IMR-90 (cell line): ENCODE measurements around the gene EMCN. TPM values are rescaled to one million over a fixed set of nuclear protein-coding genes. Genes with fewer than 3 reads are reported as not detected.

Experiments used
- ATAC-seq: fragments of 200-7000 bp; cut with Tn5 transposase; 2 replicates; pipeline ENCODE4 v1.9.1; 2020; ENCODE audit warnings: low read depth, mild to moderate bottlenecking, moderate library complexity
- BruUV-seq: library from RNA; stranded (reverse); fragments of 400-500 nt; replicated peaks from 2 replicates; lab custom pipeline; 2021; lab: Mats Ljungman, UMichigan
- CTCF ChIA-PET: fragments of 300-600 bp; formaldehyde crosslinking; extraction: SDS; loops from one replicate; lab custom pipeline; 2021; ENCODE audit warnings: antibody characterized with exemption; lab: Yijun Ruan, JAX
- POLR2A ChIA-PET: fragments of 300-600 bp; sonication (Branson Sonifier 250); formaldehyde crosslinking; loops from one replicate; lab custom pipeline; 2022; ENCODE audit warnings: antibody characterized with exemption; ENCODE audit not compliant: unreplicated experiment; lab: Charles Lee
- DNase-seq: peaks from one replicate; pipeline ENCODE4 v3.0.0; 2013
- H2AFZ ChIP-seq: replicated peaks from 2 replicates; pipeline ENCODE3; 2013; ENCODE audit warnings: low read length, mild to moderate bottlenecking; ENCODE audit not compliant: poor library complexity
- H2AK5ac ChIP-seq: 2 replicates; pipeline ENCODE4 v1.6.1; 2013; ENCODE audit warnings: low read depth, low read length, inconsistent platforms
- H2AK9ac ChIP-seq: replicated peaks from 2 replicates; pipeline ENCODE3; 2013; ENCODE audit warnings: mild to moderate bottlenecking, low read depth, low read length, moderate library complexity; ENCODE audit not compliant: poor library complexity
- H2BK120ac ChIP-seq: 2 replicates; pipeline ENCODE4 v1.6.1; 2013; ENCODE audit warnings: low read depth, low read length, inconsistent platforms
- H2BK15ac ChIP-seq: 3 replicates; pipeline ENCODE4 v1.6.1; 2013; ENCODE audit warnings: low read depth, low read length, inconsistent platforms
- H2BK20ac ChIP-seq: 2 replicates; pipeline ENCODE4 v1.6.1; 2013; ENCODE audit warnings: low read depth, mild to moderate bottlenecking, inconsistent platforms, low read length, moderate library complexity
- H2BK5ac ChIP-seq: 2 replicates; pipeline ENCODE4 v1.6.1; 2013; ENCODE audit warnings: mild to moderate bottlenecking, low read depth, low read length, inconsistent platforms; ENCODE audit not compliant: poor library complexity, severe bottlenecking
- H3K14ac ChIP-seq: replicated peaks from 2 replicates; pipeline ENCODE4 v1.6.1; 2013; ENCODE audit warnings: low read depth, low read length, inconsistent platforms
- H3K18ac ChIP-seq: 2 replicates; pipeline ENCODE4 v1.6.1; 2013; ENCODE audit warnings: low read depth, low read length, control low read depth
- H3K23ac ChIP-seq: 2 replicates; pipeline ENCODE4 v1.6.1; 2013; ENCODE audit warnings: low read depth, low read length, inconsistent platforms
- H3K27ac ChIP-seq: 2 replicates; pipeline ENCODE4 v1.5.1; 2013; ENCODE audit warnings: mild to moderate bottlenecking, control low read depth, low read length; ENCODE audit not compliant: insufficient read depth
- H3K27me3 ChIP-seq: 2 replicates; pipeline ENCODE4 v1.6.1; 2013; ENCODE audit warnings: low read length; ENCODE audit not compliant: control insufficient read depth, insufficient read depth
- H3K36me3 ChIP-seq: 2 replicates; pipeline ENCODE4 v1.6.1; 2013; ENCODE audit warnings: low read length, mixed read lengths; ENCODE audit not compliant: control insufficient read depth, insufficient read depth
- H3K4ac ChIP-seq: 2 replicates; pipeline ENCODE4 v1.6.1; 2013; ENCODE audit warnings: low read depth, low read length, inconsistent platforms
- H3K4me1 ChIP-seq: 2 replicates; pipeline ENCODE4 v1.6.1; 2013; ENCODE audit warnings: low read length, mixed read lengths; ENCODE audit not compliant: control insufficient read depth, insufficient read depth
- H3K4me2 ChIP-seq: 2 replicates; pipeline ENCODE4 v1.6.1; 2013; ENCODE audit warnings: low read depth, mild to moderate bottlenecking, control low read depth, low read length, moderate library complexity
- H3K4me3 ChIP-seq: 2 replicates; pipeline ENCODE4 v1.5.1; 2013; ENCODE audit warnings: low read depth, mild to moderate bottlenecking, control low read depth, low read length, moderate library complexity; ENCODE audit not compliant: insufficient read depth
- H3K56ac ChIP-seq: 2 replicates; pipeline ENCODE4 v1.6.1; 2013; ENCODE audit warnings: low read length, inconsistent platforms; ENCODE audit not compliant: insufficient read depth; ENCODE audit errors: extremely low read depth
- H3K79me1 ChIP-seq, 2 experiments: 2 replicates each; pipeline ENCODE4 v1.6.1; 2013; ENCODE audit warnings: low read length in 2 of 2, inconsistent platforms in 1 of 2, low read depth in 1 of 2
- H3K9ac ChIP-seq: 2 replicates; pipeline ENCODE4 v1.6.1; 2013; ENCODE audit warnings: low read depth, low read length, control low read depth
- H3K9me1 ChIP-seq: 2 replicates; pipeline ENCODE4 v1.6.1; 2013; ENCODE audit warnings: low read length, inconsistent platforms; ENCODE audit not compliant: insufficient read depth
- H3K9me3 ChIP-seq: 2 replicates; pipeline ENCODE4 v1.6.1; 2013; ENCODE audit warnings: low read length; ENCODE audit not compliant: control insufficient read depth, insufficient read depth
- H4K20me1 ChIP-seq: 2 replicates; pipeline ENCODE4 v1.6.1; 2013; ENCODE audit warnings: low read length, inconsistent platforms; ENCODE audit not compliant: insufficient read depth
- H4K5ac ChIP-seq: 2 replicates; pipeline ENCODE4 v1.6.1; 2013; ENCODE audit warnings: mild to moderate bottlenecking, low read depth, low read length, control low read depth
- H4K8ac ChIP-seq, 2 experiments: 2 replicates each; pipeline ENCODE4 v1.6.1; 2013; ENCODE audit warnings: low read depth in 2 of 2, low read length in 2 of 2, control low read depth in 1 of 2, inconsistent platforms in 1 of 2
- H4K91ac ChIP-seq: 2 replicates; pipeline ENCODE4 v1.6.1; 2013; ENCODE audit warnings: low read depth, low read length, inconsistent platforms; ENCODE audit not compliant: insufficient read depth
- MAFK ChIP-seq: IDR thresholded peaks from 2 replicates; pipeline ENCODE4 v1.6.1; 2012; ENCODE audit warnings: low read depth, low read length, improper control_type of control experiment
- MAZ ChIP-seq: IDR thresholded peaks from 2 replicates; pipeline ENCODE4 v1.6.1; 2012; ENCODE audit warnings: low read depth, mild to moderate bottlenecking, low read length, improper control_type of control experiment, moderate library complexity, borderline replicate concordance
- POLR2A ChIP-seq: IDR thresholded peaks from 2 replicates; pipeline ENCODE4 v1.6.1; 2012; ENCODE audit warnings: mild to moderate bottlenecking, low read depth, low read length
- RCOR1 ChIP-seq: IDR thresholded peaks from 2 replicates; pipeline ENCODE4 v1.6.1; 2012; ENCODE audit warnings: mild to moderate bottlenecking, low read length, improper control_type of control experiment; ENCODE audit not compliant: insufficient replicate concordance
- SMC3 ChIP-seq: fragments of 150-350 bp; IDR thresholded peaks from 2 replicates; pipeline ENCODE4 v1.6.1; 2016; ENCODE audit warnings: low read depth, mild to moderate bottlenecking, antibody characterized with exemption, low read length, moderate library complexity
- USF2 ChIP-seq: fragments of 150-350 bp; IDR thresholded peaks from 2 replicates; pipeline ENCODE4 v1.6.1; 2017; ENCODE audit warnings: mild to moderate bottlenecking, antibody characterized with exemption, low read length, low read depth
- WGBS, 2 experiments: methylation state at CpG; one replicate each; pipeline versions ENCODE4 v1.1.5 to v1.1.7; 2013; ENCODE audit warnings: missing lambda C conversion rate in 2 of 2; ENCODE audit not compliant: insufficient read length in 1 of 2; ENCODE audit errors: extremely low coverage in 2 of 2; 5-methylcytosine and 5-hydroxymethylcytosine counted together
- dilution Hi-C: fragments of 300-500 bp; cut with HindIII; formaldehyde crosslinking; loops from one replicate; pipeline ENCODE4 v1.14.3; 2018; ENCODE audit warnings: low sequenced_read_pairs; ENCODE audit not compliant: unreplicated experiment
- in situ Hi-C: fragments of 300-500 bp; cut with MboI; formaldehyde crosslinking; loops from 3 replicates; pipeline ENCODE4 v1.14.3; 2019; ENCODE audit warnings: low sequenced_read_pairs, inconsistent platforms, mixed read lengths
- intact Hi-C: fragments of 100-400 bp; cut with micrococcal nuclease; formaldehyde crosslinking; loops from 2 replicates; pipeline ENCODE4 v1.10.0; 2022
- polyA plus RNA-seq, 3 experiments: library from polyadenylated mRNA; depleted of rRNA; stranded (reverse); fragments of >200 nt; gene quantifications; 2 replicates each; pipeline ENCODE4 v1.2.3, GENCODE V29; 2012; ENCODE audit warnings: low replicate concordance in 1 of 3
- total RNA-seq: library from RNA; depleted of rRNA; stranded (reverse); fragments of >200 nt; gene quantifications from 2 replicates; pipeline ENCODE4 v1.2.3, GENCODE V29; 2012
- TF ChIP-seq, protein P1 (sequence below): conservative IDR thresholded peaks from 2 replicates; pipeline ENCODE4 v1.5.1; 2012; ENCODE audit warnings: mild to moderate bottlenecking, low read depth, low read length, improper control_type of control experiment
- TF ChIP-seq, protein P2 (sequence below): fragments of 150-350 bp; IDR thresholded peaks from 2 replicates; pipeline ENCODE4 v1.6.1; 2016; ENCODE audit warnings: low read depth, mild to moderate bottlenecking, low read length, moderate library complexity, borderline replicate concordance

The EMCN gene
- total and polyA plus RNA-seq, 2 of the 4 experiments (the other 2 are of a cell fraction), result not detected

DNA sequence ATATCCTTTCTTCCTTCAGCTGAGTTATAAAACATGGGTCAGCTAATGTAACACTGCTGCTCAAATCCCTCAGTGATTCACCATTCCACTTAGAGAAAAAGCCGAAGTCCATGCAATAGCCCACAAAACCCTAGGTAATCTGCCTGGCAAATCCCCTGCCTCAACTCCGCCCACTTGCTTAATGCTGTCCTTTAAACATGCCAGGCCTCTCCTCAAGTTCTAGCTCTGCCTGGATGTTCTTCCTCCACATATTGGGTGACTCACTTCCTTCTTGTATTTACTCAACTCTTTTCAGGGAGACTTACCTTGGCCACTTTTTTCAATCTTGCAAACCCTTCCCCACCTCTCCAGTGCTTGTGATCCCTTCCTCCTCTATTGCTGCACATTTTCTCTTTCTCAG is 89.8 kb downstream of the EMCN start:
- no CpG with 5 or more reads among the region's 2 CpGs for WGBS, 2 experiments
- no peak overlapping the region for H2BK5ac ChIP-seq
- no peaks in the 10 kb centered on the region for H3K4me1 ChIP-seq
- TF ChIP-seq MAFK (no peak), USF2 (no peak), RCOR1 (no peak), POLR2A (no peak), SMC3 (no peak), MAZ (no peak)
- TF ChIP-seq, protein P1, sequence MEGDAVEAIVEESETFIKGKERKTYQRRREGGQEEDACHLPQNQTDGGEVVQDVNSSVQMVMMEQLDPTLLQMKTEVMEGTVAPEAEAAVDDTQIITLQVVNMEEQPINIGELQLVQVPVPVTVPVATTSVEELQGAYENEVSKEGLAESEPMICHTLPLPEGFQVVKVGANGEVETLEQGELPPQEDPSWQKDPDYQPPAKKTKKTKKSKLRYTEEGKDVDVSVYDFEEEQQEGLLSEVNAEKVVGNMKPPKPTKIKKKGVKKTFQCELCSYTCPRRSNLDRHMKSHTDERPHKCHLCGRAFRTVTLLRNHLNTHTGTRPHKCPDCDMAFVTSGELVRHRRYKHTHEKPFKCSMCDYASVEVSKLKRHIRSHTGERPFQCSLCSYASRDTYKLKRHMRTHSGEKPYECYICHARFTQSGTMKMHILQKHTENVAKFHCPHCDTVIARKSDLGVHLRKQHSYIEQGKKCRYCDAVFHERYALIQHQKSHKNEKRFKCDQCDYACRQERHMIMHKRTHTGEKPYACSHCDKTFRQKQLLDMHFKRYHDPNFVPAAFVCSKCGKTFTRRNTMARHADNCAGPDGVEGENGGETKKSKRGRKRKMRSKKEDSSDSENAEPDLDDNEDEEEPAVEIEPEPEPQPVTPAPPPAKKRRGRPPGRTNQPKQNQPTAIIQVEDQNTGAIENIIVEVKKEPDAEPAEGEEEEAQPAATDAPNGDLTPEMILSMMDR, result no peak
- TF ChIP-seq, protein P2, sequence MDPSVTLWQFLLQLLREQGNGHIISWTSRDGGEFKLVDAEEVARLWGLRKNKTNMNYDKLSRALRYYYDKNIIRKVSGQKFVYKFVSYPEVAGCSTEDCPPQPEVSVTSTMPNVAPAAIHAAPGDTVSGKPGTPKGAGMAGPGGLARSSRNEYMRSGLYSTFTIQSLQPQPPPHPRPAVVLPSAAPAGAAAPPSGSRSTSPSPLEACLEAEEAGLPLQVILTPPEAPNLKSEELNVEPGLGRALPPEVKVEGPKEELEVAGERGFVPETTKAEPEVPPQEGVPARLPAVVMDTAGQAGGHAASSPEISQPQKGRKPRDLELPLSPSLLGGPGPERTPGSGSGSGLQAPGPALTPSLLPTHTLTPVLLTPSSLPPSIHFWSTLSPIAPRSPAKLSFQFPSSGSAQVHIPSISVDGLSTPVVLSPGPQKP, result no peak
- CTCF ChIA-PET, result no interaction called here
- H3K18ac ChIP-seq, result no peak overlapping the region
- H4K5ac ChIP-seq, result no peak overlapping the region
- H3K56ac ChIP-seq, result no peak overlapping the region
- no peak overlapping the region for H2AK9ac ChIP-seq
- H3K27me3 ChIP-seq, result no peaks in the 10 kb centered on the region
- no peak overlapping the region for H4K8ac ChIP-seq
- no peaks in the 10 kb centered on the region for H3K9me3 ChIP-seq
- no peak overlapping the region for H3K23ac ChIP-seq
- dilution Hi-C loops (no loop called here), intact Hi-C loops (no loop called here), in situ Hi-C loops (no loop called here)
- no peak overlapping the region for H2AFZ ChIP-seq
- no peaks in the 10 kb centered on the region for H3K79me1 ChIP-seq
- H3K9ac ChIP-seq, result no peak overlapping the region
- H2BK20ac ChIP-seq, result no peak overlapping the region
- no peak overlapping the region for H3K27ac ChIP-seq
- no peak overlapping the region for H3K4me2 ChIP-seq
- POLR2A ChIA-PET, result no interaction called here
- H3K36me3 ChIP-seq, result no peaks in the 10 kb centered on the region
- no peak overlapping the region for H2BK120ac ChIP-seq
- no peak overlapping the region for H3K4ac ChIP-seq
- no peak overlapping the region for H2BK15ac ChIP-seq
- no peak for ATAC-seq
- no peak overlapping the region for H3K14ac ChIP-seq
- H4K20me1 ChIP-seq, result no peaks in the 10 kb centered on the region
- H3K4me3 ChIP-seq, result no peak overlapping the region
- H4K91ac ChIP-seq, result no peak overlapping the region
- no TSS peak for BruUV-seq
- H2AK5ac ChIP-seq, result no peak overlapping the region
- H3K9me1 ChIP-seq, result no peaks in the 10 kb centered on the region
- DNase-seq, result peak; percentile 45
